Muscle layer of colon (tissue), 2 donors: ENCODE measurements around the gene ZMYM5.
"Not testable (repeated sequence)": the region's sequence is repeated elsewhere in the genome, so short reads cannot be mapped to it uniquely, and the experiment has no call there.

Source experiments
- H3K27ac ChIP-seq: one replicate; pipeline ENCODE4 v1.7.0; 2013; ENCODE audit warnings: low read depth, mild to moderate bottlenecking, low read length, moderate library complexity
- H3K27me3 ChIP-seq, 2 donors: one replicate each; pipeline ENCODE4 v1.7.0; 2013; ENCODE audit warnings: low read length in 2 of 2, mild to moderate bottlenecking in 2 of 2; ENCODE audit not compliant: insufficient read depth in 2 of 2, control insufficient read depth in 1 of 2
- H3K36me3 ChIP-seq: one replicate; pipeline ENCODE4 v1.7.0; 2013; ENCODE audit warnings: mild to moderate bottlenecking, low read length; ENCODE audit not compliant: insufficient read depth
- H3K4me1 ChIP-seq: one replicate; pipeline ENCODE4 v1.7.0; 2013; ENCODE audit warnings: mild to moderate bottlenecking, low read length; ENCODE audit not compliant: insufficient read depth
- H3K4me3 ChIP-seq, 2 donors: one replicate each; pipeline ENCODE4 v1.7.0; 2013; ENCODE audit warnings: low read length in 2 of 2, low read depth in 1 of 2, mild to moderate bottlenecking in 1 of 2, moderate library complexity in 1 of 2
- H3K9ac ChIP-seq: one replicate; pipeline ENCODE4 v1.7.0; 2013; ENCODE audit warnings: low read length
- H3K9me3 ChIP-seq: one replicate; pipeline ENCODE4 v1.7.0; 2013; ENCODE audit warnings: mild to moderate bottlenecking, low read length
- donor health status: abdominal sarcoma.
- donor health status: Adenocarcinoma of cecum.

ZMYM5 gene

DNA sequence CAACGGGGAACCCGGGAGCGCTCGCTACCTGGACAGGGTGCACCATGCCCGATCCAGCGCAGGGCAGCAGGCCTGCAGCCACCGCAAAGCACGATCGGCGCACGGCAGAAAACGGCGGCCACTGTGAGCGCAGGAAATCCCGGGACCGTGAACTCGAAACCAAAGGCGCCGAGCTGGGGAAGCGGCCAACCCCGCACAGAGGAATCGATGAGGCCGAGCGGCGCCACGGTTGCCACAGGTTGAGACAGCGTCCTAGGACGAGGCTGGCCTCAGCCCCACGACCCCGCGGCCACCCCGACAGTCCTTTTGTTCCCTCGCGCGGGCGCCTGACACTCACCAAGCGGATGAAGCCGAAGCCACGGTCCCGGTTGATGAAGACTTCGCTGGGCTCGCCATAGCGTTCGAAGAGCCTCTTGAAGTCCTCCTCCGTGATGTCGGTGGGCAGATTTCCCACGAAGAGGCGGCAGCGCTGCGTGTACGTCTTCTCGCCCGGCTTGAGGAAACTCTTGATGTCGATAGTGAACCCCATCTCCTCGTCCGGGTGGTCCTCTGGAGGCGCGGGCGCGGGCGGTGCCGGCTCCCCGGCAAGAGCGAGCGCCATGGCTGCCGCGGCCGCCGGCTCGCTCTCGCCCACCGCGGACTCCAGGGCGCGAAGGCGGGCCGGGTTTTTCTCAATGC is 81.3 kb downstream of the ZMYM5 start:
- no peaks in the 10 kb centered on the region for H3K9me3 ChIP-seq
- no peaks in the 10 kb centered on the region for H3K36me3 ChIP-seq
- H3K4me3 ChIP-seq = peak overlapping the region; percentile 73 to 94
- H3K27me3 ChIP-seq = no peaks in the 10 kb centered on the region
- H3K9ac ChIP-seq = peak overlapping the region; percentile 93
- H3K27ac ChIP-seq = peak overlapping the region; percentile 94
- H3K4me1 ChIP-seq = no peaks in the 10 kb centered on the region

DNA sequence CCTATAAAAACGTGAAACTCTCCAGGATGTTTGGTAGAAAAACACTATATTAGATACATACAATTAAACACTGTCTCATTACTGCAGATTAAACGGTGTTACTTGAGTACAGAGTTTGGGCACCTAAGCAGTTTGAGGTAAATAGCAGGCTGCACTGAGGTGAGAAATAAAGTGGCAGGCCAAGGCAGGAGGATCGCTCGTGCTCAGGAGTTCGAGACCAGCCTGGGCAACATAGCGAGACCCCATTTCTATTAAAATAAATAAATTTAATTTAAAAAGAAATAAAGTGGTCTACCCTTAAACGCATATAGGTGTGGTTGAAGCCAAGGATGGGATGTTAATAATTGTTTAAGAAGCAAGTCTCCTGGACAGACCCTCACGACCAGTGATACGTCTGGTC is 81.9 kb downstream of the ZMYM5 start:
- no peaks in the 10 kb centered on the region for H3K27me3 ChIP-seq
- peak overlapping the region; percentile 73 to 94 for H3K4me3 ChIP-seq
- no peaks in the 10 kb centered on the region for H3K4me1 ChIP-seq
- H3K9ac ChIP-seq = peak overlapping the region; percentile 93
- peak overlapping the region; percentile 94 for H3K27ac ChIP-seq
- H3K9me3 ChIP-seq = no peaks in the 10 kb centered on the region
- no peaks in the 10 kb centered on the region for H3K36me3 ChIP-seq

GRCh38 chr13:19780753-19781418 is 82.6 kb downstream of the ZMYM5 start:
- not testable (repeated sequence) for H3K9ac ChIP-seq, H3K27me3 ChIP-seq, H3K27ac ChIP-seq, H3K36me3 ChIP-seq, H3K4me1 ChIP-seq, H3K9me3 ChIP-seq
- peak overlapping the region in 1 of 2 donors; percentile 94 for H3K4me3 ChIP-seq
